Neural cell (in vitro differentiated cells): Measurements from ENCODE around the gene LTBP1. TPM values are rescaled to one million over a fixed set of nuclear protein-coding genes. Genes with fewer than 3 reads are reported as not detected.

Experiments
- H2AFZ ChIP-seq: fragments of 200-600, 300-800 bp; sonication (generic), shearing (Covaris generic); 2 replicates; pipeline ENCODE4 v1.6.0; 2014; ENCODE audit warnings: low read depth, mild to moderate bottlenecking, antibody characterized with exemption, low read length, moderate library complexity
- H3F3A ChIP-seq: fragments of 200-600 bp; shearing (Covaris generic); 2 replicates; pipeline ENCODE4 v1.6.1; 2016; ENCODE audit warnings: mild to moderate bottlenecking, moderate library complexity, mixed read lengths, antibody characterized with exemption, low read length; ENCODE audit not compliant: insufficient read depth, poor library complexity, severe bottlenecking
- H3K27ac ChIP-seq: fragments of 200-600, 300-800 bp; sonication (generic), shearing (Covaris generic); 2 replicates; pipeline ENCODE4 v1.5.1; 2014; ENCODE audit warnings: mild to moderate bottlenecking, low read length, moderate library complexity
- H3K27me3 ChIP-seq: fragments of 300-800, 200-600 bp; sonication (generic), shearing (Covaris generic); 2 replicates; pipeline ENCODE4 v1.6.0; 2014; ENCODE audit warnings: mild to moderate bottlenecking, low read depth, low read length, moderate library complexity; ENCODE audit not compliant: insufficient read depth
- H3K36me3 ChIP-seq: fragments of 300-800, 200-600 bp; sonication (generic), shearing (Covaris generic); 2 replicates; pipeline ENCODE4 v1.5.1; 2014; ENCODE audit warnings: mild to moderate bottlenecking, antibody characterized with exemption, low read length, moderate library complexity; ENCODE audit not compliant: insufficient read depth
- H3K4me2 ChIP-seq: fragments of 300-800, 200-600 bp; sonication (generic), shearing (Covaris generic); 2 replicates; pipeline ENCODE4 v1.6.0; 2014; ENCODE audit warnings: mild to moderate bottlenecking, low read length
- H3K4me3 ChIP-seq: fragments of 300-800, 200-600 bp; sonication (generic), shearing (Covaris generic); 2 replicates; pipeline ENCODE4 v1.5.1; 2014; ENCODE audit warnings: mild to moderate bottlenecking, low read length, moderate library complexity
- H3K79me2 ChIP-seq: fragments of 200-600 bp; shearing (Covaris generic); replicated peaks from 2 replicates; pipeline ENCODE4 v1.6.0; 2014; ENCODE audit warnings: mild to moderate bottlenecking, low read length, moderate library complexity; ENCODE audit not compliant: insufficient read depth
- H3K9ac ChIP-seq: fragments of 300-800, 200-600 bp; sonication (generic), shearing (Covaris generic); 2 replicates; pipeline ENCODE4 v1.6.1; 2016; ENCODE audit warnings: mild to moderate bottlenecking, low read length, mixed read lengths
- H3K9me2 ChIP-seq: fragments of 200-600 bp; shearing (Covaris generic); 2 replicates; pipeline ENCODE4 v1.6.1; 2016; ENCODE audit warnings: mild to moderate bottlenecking, low read length, mixed read lengths; ENCODE audit not compliant: insufficient read depth
- H3K9me3 ChIP-seq: fragments of 200-600, 300-800 bp; sonication (generic), shearing (Covaris generic); 2 replicates; pipeline ENCODE4 v1.6.1; 2016; ENCODE audit warnings: mild to moderate bottlenecking, mixed run types, low read length, moderate library complexity, mixed read lengths
- H4K20me1 ChIP-seq: fragments of 200-600 bp; shearing (Covaris generic); 2 replicates; pipeline ENCODE4 v1.6.1; 2016; ENCODE audit warnings: mild to moderate bottlenecking, mixed run types; ENCODE audit not compliant: insufficient read depth
- EP300 ChIP-seq: fragments of 450-650 bp; conservative IDR thresholded peaks from 2 replicates; pipeline ENCODE4 v1.6.1; 2014; ENCODE audit warnings: antibody characterized with exemption, mild to moderate bottlenecking, moderate library complexity; ENCODE audit not compliant: poor library complexity, severe bottlenecking
- EZH2 ChIP-seq: fragments of 200-600, 300-800 bp; shearing (Covaris generic), sonication (generic); IDR thresholded peaks from 2 replicates; pipeline ENCODE4 v1.6.1; 2014; ENCODE audit warnings: antibody characterized with exemption, low read length, borderline replicate concordance, mild to moderate bottlenecking; ENCODE audit not compliant: insufficient read depth, poor library complexity, severe bottlenecking
- MXI1 ChIP-seq: fragments of 450-650 bp; conservative IDR thresholded peaks from 2 replicates; pipeline ENCODE4 v1.6.1; 2014; ENCODE audit warnings: antibody characterized with exemption, mild to moderate bottlenecking; ENCODE audit not compliant: poor library complexity, severe bottlenecking
- POLR2AphosphoS5 ChIP-seq: IDR thresholded peaks from 2 replicates; pipeline ENCODE4 v1.6.1; 2012
- RAD21 ChIP-seq: fragments of 450-650 bp; conservative IDR thresholded peaks from 2 replicates; pipeline ENCODE4 v1.6.1; 2014; ENCODE audit warnings: antibody characterized with exemption, mild to moderate bottlenecking, moderate library complexity
- SMC3 ChIP-seq: fragments of 450-650 bp; conservative IDR thresholded peaks from 2 replicates; pipeline ENCODE4 v1.6.1; 2014; ENCODE audit warnings: antibody characterized with exemption, mild to moderate bottlenecking, moderate library complexity; ENCODE audit not compliant: poor library complexity
- TAF1 ChIP-seq: IDR thresholded peaks from 2 replicates; pipeline ENCODE4 v1.6.1; 2012; ENCODE audit warnings: low read depth
- polyA plus RNA-seq: library from polyadenylated mRNA; depleted of rRNA; stranded (reverse); fragments of >200 nt; gene quantifications from 2 replicates; pipeline ENCODE4 v1.2.3, GENCODE V29; 2014
- TF ChIP-seq, protein P1 (sequence below): IDR thresholded peaks from 2 replicates; pipeline ENCODE4 v1.6.1; 2012; ENCODE audit warnings: borderline replicate concordance
- TF ChIP-seq, protein P2 (sequence below): fragments of 450-650 bp; IDR thresholded peaks from 2 replicates; pipeline ENCODE4 v1.5.1; 2014; ENCODE audit warnings: antibody characterized with exemption, mild to moderate bottlenecking, moderate library complexity; ENCODE audit not compliant: poor library complexity, severe bottlenecking

LTBP1 gene
- polyA plus RNA-seq, 1 donor from 2014 or later = 1.8 TPM

DNA sequence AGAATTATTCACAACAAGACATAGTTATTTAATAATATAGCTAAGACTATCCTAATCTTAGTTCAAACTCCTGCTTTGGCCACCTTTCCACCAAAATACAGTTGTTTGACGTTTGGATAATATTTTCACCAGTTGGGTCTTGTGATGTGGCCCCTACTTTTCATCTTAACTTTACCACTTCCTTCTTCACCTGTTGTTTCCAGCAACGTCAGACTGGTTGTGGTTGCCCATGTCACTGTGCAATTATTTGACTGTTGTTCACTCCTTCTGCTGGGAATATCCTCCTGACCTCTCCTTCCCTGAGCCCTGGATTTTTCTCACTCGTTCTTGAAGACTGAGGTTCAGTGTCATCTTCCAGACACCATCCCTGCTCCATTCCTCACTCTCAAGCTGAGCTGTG is 397.5 kb downstream of the LTBP1 start:
- Histone ChIP-seq H3K36me3 (no peaks in the 10 kb centered on the region), H3K9ac (no peak overlapping the region), H3K9me3 (no peaks in the 10 kb centered on the region), H3K79me2 (no peaks in the 10 kb centered on the region), H3K27me3 (no peaks in the 10 kb centered on the region), H3F3A (no peaks in the 10 kb centered on the region), H3K4me3 (no peak overlapping the region), H2AFZ (no peak overlapping the region), H3K27ac (no peak overlapping the region), H3K9me2 (no peaks in the 10 kb centered on the region), H3K4me2 (no peak overlapping the region), H4K20me1 (no peaks in the 10 kb centered on the region)
- TF ChIP-seq, protein P1, sequence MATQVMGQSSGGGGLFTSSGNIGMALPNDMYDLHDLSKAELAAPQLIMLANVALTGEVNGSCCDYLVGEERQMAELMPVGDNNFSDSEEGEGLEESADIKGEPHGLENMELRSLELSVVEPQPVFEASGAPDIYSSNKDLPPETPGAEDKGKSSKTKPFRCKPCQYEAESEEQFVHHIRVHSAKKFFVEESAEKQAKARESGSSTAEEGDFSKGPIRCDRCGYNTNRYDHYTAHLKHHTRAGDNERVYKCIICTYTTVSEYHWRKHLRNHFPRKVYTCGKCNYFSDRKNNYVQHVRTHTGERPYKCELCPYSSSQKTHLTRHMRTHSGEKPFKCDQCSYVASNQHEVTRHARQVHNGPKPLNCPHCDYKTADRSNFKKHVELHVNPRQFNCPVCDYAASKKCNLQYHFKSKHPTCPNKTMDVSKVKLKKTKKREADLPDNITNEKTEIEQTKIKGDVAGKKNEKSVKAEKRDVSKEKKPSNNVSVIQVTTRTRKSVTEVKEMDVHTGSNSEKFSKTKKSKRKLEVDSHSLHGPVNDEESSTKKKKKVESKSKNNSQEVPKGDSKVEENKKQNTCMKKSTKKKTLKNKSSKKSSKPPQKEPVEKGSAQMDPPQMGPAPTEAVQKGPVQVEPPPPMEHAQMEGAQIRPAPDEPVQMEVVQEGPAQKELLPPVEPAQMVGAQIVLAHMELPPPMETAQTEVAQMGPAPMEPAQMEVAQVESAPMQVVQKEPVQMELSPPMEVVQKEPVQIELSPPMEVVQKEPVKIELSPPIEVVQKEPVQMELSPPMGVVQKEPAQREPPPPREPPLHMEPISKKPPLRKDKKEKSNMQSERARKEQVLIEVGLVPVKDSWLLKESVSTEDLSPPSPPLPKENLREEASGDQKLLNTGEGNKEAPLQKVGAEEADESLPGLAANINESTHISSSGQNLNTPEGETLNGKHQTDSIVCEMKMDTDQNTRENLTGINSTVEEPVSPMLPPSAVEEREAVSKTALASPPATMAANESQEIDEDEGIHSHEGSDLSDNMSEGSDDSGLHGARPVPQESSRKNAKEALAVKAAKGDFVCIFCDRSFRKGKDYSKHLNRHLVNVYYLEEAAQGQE = no peak
- TF ChIP-seq EP300 (no peak), RAD21 (no peak), MXI1 (no peak), EZH2 (no peak), SMC3 (no peak), POLR2AphosphoS5 (no peak)
- TF ChIP-seq, protein P2, sequence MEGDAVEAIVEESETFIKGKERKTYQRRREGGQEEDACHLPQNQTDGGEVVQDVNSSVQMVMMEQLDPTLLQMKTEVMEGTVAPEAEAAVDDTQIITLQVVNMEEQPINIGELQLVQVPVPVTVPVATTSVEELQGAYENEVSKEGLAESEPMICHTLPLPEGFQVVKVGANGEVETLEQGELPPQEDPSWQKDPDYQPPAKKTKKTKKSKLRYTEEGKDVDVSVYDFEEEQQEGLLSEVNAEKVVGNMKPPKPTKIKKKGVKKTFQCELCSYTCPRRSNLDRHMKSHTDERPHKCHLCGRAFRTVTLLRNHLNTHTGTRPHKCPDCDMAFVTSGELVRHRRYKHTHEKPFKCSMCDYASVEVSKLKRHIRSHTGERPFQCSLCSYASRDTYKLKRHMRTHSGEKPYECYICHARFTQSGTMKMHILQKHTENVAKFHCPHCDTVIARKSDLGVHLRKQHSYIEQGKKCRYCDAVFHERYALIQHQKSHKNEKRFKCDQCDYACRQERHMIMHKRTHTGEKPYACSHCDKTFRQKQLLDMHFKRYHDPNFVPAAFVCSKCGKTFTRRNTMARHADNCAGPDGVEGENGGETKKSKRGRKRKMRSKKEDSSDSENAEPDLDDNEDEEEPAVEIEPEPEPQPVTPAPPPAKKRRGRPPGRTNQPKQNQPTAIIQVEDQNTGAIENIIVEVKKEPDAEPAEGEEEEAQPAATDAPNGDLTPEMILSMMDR = no peak

DNA sequence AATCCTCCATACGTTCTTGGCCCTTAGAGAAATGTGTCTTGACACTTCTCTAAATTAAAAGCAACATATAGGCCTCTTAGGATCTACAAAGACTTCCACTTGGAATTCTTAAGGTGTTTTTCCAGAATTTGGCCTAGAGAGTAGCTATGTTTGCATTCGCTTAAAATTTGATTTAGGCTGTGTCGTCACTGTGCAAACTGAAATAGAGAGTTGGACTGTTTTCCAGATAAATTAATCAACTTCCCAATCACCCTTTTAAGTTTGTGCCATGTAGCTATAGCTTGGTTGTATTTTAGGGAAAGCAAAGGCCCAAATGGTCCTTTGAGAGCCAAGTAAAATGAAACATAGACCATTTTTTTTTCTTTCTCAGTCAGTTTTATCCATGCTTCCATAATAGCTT is 401.1 kb downstream of the LTBP1 start:
- Histone ChIP-seq H3K79me2 (no peaks in the 10 kb centered on the region), H3K36me3 (no peaks in the 10 kb centered on the region), H3K9me2 (no peaks in the 10 kb centered on the region), H3K4me3 (no peak overlapping the region), H3K9ac (no peak overlapping the region), H3K27me3 (no peaks in the 10 kb centered on the region), H3K4me2 (no peak overlapping the region), H3F3A (no peaks in the 10 kb centered on the region), H3K27ac (no peak overlapping the region), H2AFZ (no peak overlapping the region), H4K20me1 (no peaks in the 10 kb centered on the region), H3K9me3 (no peaks in the 10 kb centered on the region)
- TF ChIP-seq POLR2AphosphoS5 = no peak
- no peak for TF ChIP-seq EZH2
- TF ChIP-seq, protein P2 = no peak
- TF ChIP-seq EP300 = no peak
- no peak for TF ChIP-seq SMC3
- TF ChIP-seq MXI1 = no peak
- TF ChIP-seq, protein P1 = no peak
- no peak for TF ChIP-seq RAD21
- TF ChIP-seq TAF1 = no peak
